Prostate gland (tissue), 2 donors: ENCODE results near the gene PCDH9. TPM values are rescaled to one million over a fixed set of nuclear protein-coding genes. Genes with fewer than 3 reads are reported as not detected.

Experiments used
- DNase-seq: peaks from one replicate; pipeline ENCODE4 v3.0.0-alpha.2; 2019; ENCODE audit warnings: low spot score
- H3K27ac ChIP-seq, 2 donors: fragments of 200-600 bp; sonication (generic); 2 replicates each; pipeline ENCODE4 v1.5.1; 2017 to 2019
- H3K27me3 ChIP-seq: fragments of 200-600 bp; sonication (generic); replicated peaks from 2 replicates; pipeline ENCODE4 v1.5.1; 2019; ENCODE audit not compliant: insufficient read depth
- H3K36me3 ChIP-seq, 2 donors: fragments of 200-600 bp; sonication (generic); 1 replicate in 1 of 2; 2 replicates in 1 of 2; pipeline versions ENCODE4 v1.5.1 to v1.8.1; 2017 to 2019
- H3K4me1 ChIP-seq: fragments of 200-600 bp; sonication (generic); replicated peaks from 2 replicates; pipeline ENCODE4 v1.5.1; 2019
- H3K4me3 ChIP-seq, 2 donors: fragments of 200-600 bp; sonication (generic); 2 replicates each; pipeline ENCODE4 v1.5.1; 2017 to 2019
- H3K9me3 ChIP-seq: fragments of 200-600 bp; sonication (generic); 2 replicates; pipeline ENCODE4 v1.5.1; 2017
- POLR2A ChIP-seq: fragments of 450-650 bp; IDR thresholded peaks from one replicate; pipeline ENCODE4 v1.6.1; 2016; ENCODE audit warnings: antibody characterized with exemption, mild to moderate bottlenecking
- POLR2AphosphoS5 ChIP-seq: sonication (generic); formaldehyde crosslinking; IDR thresholded peaks from one replicate; pipeline ENCODE4 v1.6.1; 2017; ENCODE audit warnings: antibody characterized with exemption
- WGBS: methylation state at CpG from one replicate; pipeline ENCODE4 v1.1.5; 2018; 5-methylcytosine and 5-hydroxymethylcytosine counted together
- intact Hi-C: fragments of 100-400 bp; cut with DNase I; formaldehyde crosslinking; loops from one replicate; pipeline ENCODE4 v1.14.2; 2022
- total RNA-seq, 2 donors: library from RNA; depleted of rRNA; stranded (reverse); fragments of >200 nt; gene quantifications; one replicate each; pipeline ENCODE4 v1.1.0, GENCODE V29; 2016
- TF ChIP-seq, protein P1 (sequence below), 4 experiments: fragments of 200-600 bp in 2 of 4; fragments of 450-650 bp in 2 of 4; sonication (generic) in 2 of 4; IDR thresholded peaks; 1 replicate in 3 of 4; 2 replicates in 1 of 4; pipeline ENCODE4 v1.5.1; 2016 to 2019; ENCODE audit warnings: antibody characterized with exemption in 4 of 4, mild to moderate bottlenecking in 2 of 4, moderate library complexity in 2 of 4

PCDH9 gene
- total RNA-seq, 2 donors from 2014 or later = 1.8 to 5.5 TPM

DNA sequence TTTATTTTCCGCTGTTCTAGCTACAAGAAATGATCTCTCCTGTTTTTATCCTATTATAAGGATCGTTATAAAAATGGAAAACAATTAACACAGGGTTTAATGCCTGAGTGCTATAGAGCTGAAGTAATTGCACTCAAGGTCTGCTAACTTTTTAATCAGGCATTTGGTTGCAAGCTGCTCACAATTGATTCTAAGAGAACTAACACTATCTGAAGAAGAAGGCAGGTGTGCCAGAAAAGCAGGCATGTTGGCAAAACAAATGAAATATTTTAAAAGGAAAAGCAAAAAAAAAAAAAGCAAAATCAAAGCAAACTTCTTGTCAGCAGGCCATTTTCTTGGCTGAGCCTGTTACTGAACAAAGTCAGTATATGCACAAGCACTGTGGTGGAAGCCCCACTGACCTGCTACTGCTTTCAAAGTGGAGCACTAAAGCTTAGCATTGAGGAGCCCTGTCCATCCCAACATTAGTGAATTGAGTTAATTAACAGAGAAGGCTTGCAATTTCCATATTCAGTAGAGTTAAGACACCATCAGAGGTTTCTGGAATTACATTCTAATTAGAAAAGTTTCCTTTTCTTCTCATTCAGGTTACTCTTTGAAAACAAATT lies 574.2 kb downstream of the PCDH9 start:
- no peak for DNase-seq
- H3K27ac ChIP-seq = no peak overlapping the region
- H3K4me3 ChIP-seq = no peak overlapping the region
- H3K4me1 ChIP-seq = no peaks in the 10 kb centered on the region
- no peaks in the 10 kb centered on the region for H3K36me3 ChIP-seq
- TF ChIP-seq, protein P1, sequence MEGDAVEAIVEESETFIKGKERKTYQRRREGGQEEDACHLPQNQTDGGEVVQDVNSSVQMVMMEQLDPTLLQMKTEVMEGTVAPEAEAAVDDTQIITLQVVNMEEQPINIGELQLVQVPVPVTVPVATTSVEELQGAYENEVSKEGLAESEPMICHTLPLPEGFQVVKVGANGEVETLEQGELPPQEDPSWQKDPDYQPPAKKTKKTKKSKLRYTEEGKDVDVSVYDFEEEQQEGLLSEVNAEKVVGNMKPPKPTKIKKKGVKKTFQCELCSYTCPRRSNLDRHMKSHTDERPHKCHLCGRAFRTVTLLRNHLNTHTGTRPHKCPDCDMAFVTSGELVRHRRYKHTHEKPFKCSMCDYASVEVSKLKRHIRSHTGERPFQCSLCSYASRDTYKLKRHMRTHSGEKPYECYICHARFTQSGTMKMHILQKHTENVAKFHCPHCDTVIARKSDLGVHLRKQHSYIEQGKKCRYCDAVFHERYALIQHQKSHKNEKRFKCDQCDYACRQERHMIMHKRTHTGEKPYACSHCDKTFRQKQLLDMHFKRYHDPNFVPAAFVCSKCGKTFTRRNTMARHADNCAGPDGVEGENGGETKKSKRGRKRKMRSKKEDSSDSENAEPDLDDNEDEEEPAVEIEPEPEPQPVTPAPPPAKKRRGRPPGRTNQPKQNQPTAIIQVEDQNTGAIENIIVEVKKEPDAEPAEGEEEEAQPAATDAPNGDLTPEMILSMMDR (IDR thresholded peaks at IDR 0.05) = no peak
- TF ChIP-seq POLR2AphosphoS5 = no peak
- no peak for TF ChIP-seq POLR2A
- no peaks in the 10 kb centered on the region for H3K9me3 ChIP-seq
- intact Hi-C loops = no loop called here
- WGBS = 88% methylated on average over 2 of the region's 2 CpGs
- H3K27me3 ChIP-seq = no peaks in the 10 kb centered on the region

DNA sequence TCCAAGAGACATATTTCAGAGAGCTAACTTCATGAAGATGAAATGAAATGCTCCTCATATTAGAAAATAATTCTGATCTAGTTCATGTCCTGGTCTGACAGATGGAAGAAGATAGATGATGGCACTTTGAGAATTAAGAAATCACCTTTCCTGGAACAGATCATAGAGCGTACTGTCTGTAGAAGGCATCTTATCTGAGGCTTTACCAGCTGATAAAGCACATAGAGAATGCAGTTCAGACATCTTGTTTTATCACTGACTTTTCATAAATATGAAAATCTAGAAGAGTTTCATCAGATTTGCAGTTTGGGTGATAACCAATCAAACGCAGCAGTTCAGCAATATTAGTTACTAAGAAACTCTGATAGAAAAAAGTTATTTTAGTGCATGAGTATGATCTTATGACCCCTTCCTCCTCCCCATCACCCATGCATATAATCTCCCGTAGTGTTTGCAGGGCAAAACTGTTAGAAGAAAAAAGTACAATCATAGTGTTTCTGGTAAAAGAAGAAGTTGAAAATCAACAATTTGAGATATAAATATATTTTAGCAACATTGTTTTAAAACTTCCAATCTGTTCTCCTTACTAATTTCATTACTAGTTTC lies 585.2 kb downstream of the PCDH9 start:
- no peak overlapping the region for H3K4me3 ChIP-seq
- no peak for DNase-seq

DNA sequence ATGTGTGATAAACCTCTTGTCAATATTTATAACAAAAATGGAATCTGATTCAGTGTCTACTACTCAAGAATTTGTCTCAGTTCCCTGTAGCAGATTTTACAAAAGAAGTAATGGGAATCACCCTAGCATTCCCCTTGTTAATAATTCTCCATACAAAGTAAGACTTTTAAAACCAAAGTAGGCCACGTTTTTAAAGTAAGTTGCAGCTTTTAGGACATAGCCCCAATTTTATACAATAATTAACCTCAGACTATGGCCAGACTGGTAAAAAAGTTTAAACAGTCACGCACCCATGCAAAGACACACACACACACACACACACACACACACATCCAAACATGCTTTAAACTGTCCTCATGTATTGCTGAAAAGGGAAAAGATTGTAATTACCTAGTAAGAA lies 589.9 kb downstream of the PCDH9 start:
- Histone ChIP-seq H3K4me1 (no peaks in the 10 kb centered on the region), H3K4me3 (no peak overlapping the region), H3K9me3 (no peaks in the 10 kb centered on the region), H3K27me3 (no peaks in the 10 kb centered on the region), H3K36me3 (no peaks in the 10 kb centered on the region), H3K27ac (no peak overlapping the region)
- DNase-seq = no peak
- no peak for TF ChIP-seq POLR2A
- TF ChIP-seq POLR2AphosphoS5 = no peak
- TF ChIP-seq, protein P1 (IDR thresholded peaks at IDR 0.05) = no peak
- 61% methylated on average over 2 of the region's 2 CpGs for WGBS
- intact Hi-C loops = no loop called here

More for the DNA sequence above, 585.2 kb downstream of the PCDH9 start:
- no peaks in the 10 kb centered on the region for H3K27me3 ChIP-seq
- H3K9me3 ChIP-seq = no peaks in the 10 kb centered on the region
- TF ChIP-seq, protein P1 (IDR thresholded peaks at IDR 0.05) = no peak
- TF ChIP-seq POLR2A (no peak), POLR2AphosphoS5 (no peak)
- intact Hi-C loops = no loop called here
- no peaks in the 10 kb centered on the region for H3K4me1 ChIP-seq
- H3K36me3 ChIP-seq = no peaks in the 10 kb centered on the region
- no peak overlapping the region for H3K27ac ChIP-seq
- 91% methylated on average over 3 of the region's 3 CpGs for WGBS

DNA sequence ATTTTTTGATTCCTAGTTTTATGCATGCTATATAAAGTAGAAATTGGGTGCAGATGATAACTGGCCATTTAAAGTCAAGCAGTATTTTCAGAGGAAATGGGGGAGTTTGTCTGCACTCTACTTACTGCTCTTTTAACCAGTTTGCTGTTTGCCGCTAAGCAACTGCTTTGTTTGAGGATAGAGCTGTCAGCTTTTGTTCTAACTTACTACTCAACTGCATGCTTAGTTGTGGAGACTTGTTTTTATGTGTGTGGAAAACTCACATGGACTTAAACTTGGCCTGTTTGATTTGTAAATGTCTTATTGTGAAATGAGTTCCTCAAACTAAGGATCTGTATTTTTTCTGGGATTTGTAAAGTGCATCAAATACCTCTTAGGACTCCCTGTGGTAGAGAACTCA lies 591.1 kb downstream of the PCDH9 start:
- intact Hi-C loops = no loop called here
- Histone ChIP-seq H3K4me1 (no peaks in the 10 kb centered on the region), H3K4me3 (no peak overlapping the region), H3K9me3 (no peaks in the 10 kb centered on the region), H3K27ac (no peak overlapping the region), H3K36me3 (no peaks in the 10 kb centered on the region), H3K27me3 (no peaks in the 10 kb centered on the region)
- 81% methylated on average over 1 of the region's 1 CpG for WGBS
- no peak for TF ChIP-seq POLR2A
- TF ChIP-seq POLR2AphosphoS5 = no peak
- TF ChIP-seq, protein P1 (IDR thresholded peaks at IDR 0.05) = no peak
- DNase-seq = no peak

DNA sequence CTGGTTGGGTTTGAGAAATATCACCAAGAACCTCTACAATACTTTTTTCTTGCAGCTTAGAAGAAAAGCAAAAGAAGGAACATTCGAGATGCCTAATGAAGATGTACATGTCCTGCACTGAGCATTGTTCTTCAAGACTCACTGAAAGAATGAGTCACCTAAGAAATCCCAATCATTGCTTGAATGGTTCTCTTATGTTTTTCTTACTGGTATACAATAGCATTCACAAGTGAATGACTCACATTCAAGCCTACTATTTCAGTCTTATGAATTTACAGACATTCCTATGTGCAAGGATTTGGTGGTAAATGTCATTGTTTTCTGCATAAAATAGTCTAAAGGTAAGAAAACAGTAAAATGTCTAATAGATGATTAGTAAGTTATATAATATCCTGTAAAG lies 594.6 kb downstream of the PCDH9 start:
- intact Hi-C loops = no loop called here
- no peaks in the 10 kb centered on the region for H3K27me3 ChIP-seq
- H3K4me1 ChIP-seq = no peaks in the 10 kb centered on the region
- H3K9me3 ChIP-seq = no peaks in the 10 kb centered on the region
- TF ChIP-seq, protein P1 (IDR thresholded peaks at IDR 0.05) = no peak
- TF ChIP-seq POLR2AphosphoS5 (no peak), POLR2A (no peak)
- no peaks in the 10 kb centered on the region for H3K36me3 ChIP-seq
- 75% methylated on average over 1 of the region's 1 CpG for WGBS
- DNase-seq = no peak
- no peak overlapping the region for H3K27ac ChIP-seq
- H3K4me3 ChIP-seq = no peak overlapping the region
